ENCODE data around the gene ABCB11. TPM values are rescaled to one million over a fixed set of nuclear protein-coding genes. Genes with fewer than 3 reads are reported as not detected.

The ABCB11 gene
- polyA plus RNA-seq, 2 donors = 0.01 to 0.04 TPM

DNA sequence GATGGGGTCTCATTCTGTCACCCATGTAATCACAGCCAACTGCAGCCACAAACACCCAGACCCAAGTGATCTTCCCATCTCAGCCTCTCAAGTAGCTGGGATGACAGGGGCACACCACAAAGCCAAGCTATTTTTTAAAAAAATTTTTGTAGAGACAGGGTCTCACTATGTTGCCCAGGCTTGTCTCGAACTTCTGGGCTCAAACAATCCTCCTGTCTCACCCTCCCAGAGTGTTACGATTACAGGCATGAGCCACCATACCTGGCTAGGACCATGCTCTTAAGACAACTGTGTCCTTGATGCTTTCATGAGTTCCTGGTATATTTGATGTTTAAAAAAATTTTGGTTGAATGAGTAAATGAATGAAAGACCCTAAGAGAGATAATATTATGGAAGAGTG is 19.4 kb downstream of the ABCB11 start:
- H3K27me3 ChIP-seq (ENCODE audit: control insufficient read depth in 1 of 2, insufficient read depth in 2 of 2, low read length in 2 of 2) = no peaks in the 10 kb centered on the region
- no peak overlapping the region for H3K4me3 ChIP-seq (ENCODE audit: low read depth in 1 of 2, low read length in 2 of 2)
- H3K36me3 ChIP-seq (ENCODE audit: control insufficient read depth in 2 of 2, insufficient read depth in 2 of 2, low read length in 1 of 2) = no peaks in the 10 kb centered on the region
- no peaks in the 10 kb centered on the region for H3K4me1 ChIP-seq (ENCODE audit: control insufficient read depth in 2 of 2, insufficient read depth in 2 of 2, low read length in 1 of 2)
- WGBS, 2 donors = 82 to 84% methylated on average over 2 of the region's 2 CpGs
- H3K9me3 ChIP-seq (ENCODE audit: control insufficient read depth in 2 of 2, insufficient read depth in 1 of 2, low read depth in 1 of 2, low read length in 1 of 2) = no peaks in the 10 kb centered on the region
- H3K27ac ChIP-seq (ENCODE audit: low read depth in 2 of 2, low read length in 1 of 2) = peak overlapping the region in 1 of 2 donors; percentile 15

DNA sequence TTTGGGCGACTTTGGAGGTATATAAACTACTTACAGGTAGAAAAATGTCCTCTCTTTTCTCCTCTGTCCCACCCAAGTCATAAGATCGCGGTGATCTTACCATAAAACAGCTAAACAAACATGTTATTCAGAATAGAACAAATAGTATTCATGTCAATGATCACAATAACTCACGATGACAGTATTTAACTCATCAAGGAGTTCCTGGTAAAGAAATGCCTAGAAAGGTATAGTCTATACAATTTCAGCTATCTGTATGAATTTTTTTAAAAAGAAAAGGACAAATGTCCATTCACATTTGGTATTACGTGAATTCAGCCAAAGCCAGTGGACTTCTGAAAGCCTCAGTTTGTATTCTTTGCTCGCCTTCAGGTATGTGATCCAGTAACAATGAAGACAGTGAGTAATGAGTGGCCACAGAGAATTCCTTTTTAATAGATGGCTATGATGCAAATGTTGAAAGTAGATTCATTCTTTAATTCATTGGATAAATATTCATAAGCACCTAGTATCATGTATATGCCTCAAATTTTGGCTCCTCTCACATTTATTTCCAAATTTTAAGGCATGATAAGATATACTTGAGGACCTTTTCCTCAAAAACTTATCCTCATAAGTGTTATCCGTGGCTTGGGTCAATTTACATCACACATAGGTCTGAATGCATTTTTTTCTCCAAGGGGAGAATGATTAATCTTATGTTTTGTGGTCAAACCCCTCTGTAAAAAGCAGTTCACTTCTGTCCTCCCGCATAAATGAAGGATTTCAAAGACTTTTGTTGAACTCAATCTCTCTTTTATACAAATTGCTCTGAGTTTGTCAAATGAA is 20.3 kb downstream of the ABCB11 start:
- Histone ChIP-seq H3K4me3 (ENCODE audit: low read depth in 1 of 2, low read length in 2 of 2) (no peak overlapping the region), H3K27me3 (ENCODE audit: control insufficient read depth in 1 of 2, insufficient read depth in 2 of 2, low read length in 2 of 2) (no peaks in the 10 kb centered on the region), H3K27ac (ENCODE audit: low read depth in 2 of 2, low read length in 1 of 2) (no peak overlapping the region), H3K4me1 (ENCODE audit: control insufficient read depth in 2 of 2, insufficient read depth in 2 of 2, low read length in 1 of 2) (no peaks in the 10 kb centered on the region), H3K9me3 (ENCODE audit: control insufficient read depth in 2 of 2, insufficient read depth in 1 of 2, low read depth in 1 of 2, low read length in 1 of 2) (no peaks in the 10 kb centered on the region), H3K36me3 (ENCODE audit: control insufficient read depth in 2 of 2, insufficient read depth in 2 of 2, low read length in 1 of 2) (no peaks in the 10 kb centered on the region)
- WGBS, 2 donors = 64 to 68% methylated on average over 8 of the region's 8 CpGs

DNA sequence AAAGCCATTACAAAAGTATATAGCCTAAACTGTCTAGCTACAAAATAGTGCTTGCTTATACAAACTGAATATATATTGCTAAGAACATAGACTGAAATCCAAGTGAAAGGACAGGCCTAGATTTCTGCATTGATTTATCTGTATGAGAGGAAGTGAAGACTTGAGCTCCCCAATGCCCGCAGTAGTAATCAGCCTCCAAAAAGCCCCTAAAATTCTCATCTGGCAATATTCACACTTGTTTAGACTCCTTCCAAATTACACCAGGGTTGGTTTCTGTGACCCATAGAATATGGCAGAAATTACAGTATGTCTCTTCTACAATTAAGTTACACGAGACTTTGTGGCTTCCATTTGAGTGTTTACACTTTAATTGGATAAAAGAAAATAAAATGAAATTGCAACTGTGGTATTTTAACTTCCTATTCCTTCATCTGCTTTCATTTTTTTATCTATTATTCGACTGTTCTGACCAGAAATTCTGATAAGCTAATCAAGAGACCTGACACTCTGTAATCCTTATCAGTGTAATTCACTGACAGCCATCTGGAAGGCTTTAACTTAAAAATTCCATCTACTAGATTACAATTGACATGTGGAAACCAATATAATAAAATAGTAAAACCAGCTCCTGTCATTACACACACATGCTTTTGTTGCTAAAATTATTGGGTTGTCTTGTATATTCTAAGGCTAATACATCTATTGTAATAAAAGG is 21.1 kb downstream of the ABCB11 start:
- Histone ChIP-seq H3K36me3 (ENCODE audit: control insufficient read depth in 2 of 2, insufficient read depth in 2 of 2, low read length in 1 of 2) (no peaks in the 10 kb centered on the region), H3K27me3 (ENCODE audit: control insufficient read depth in 1 of 2, insufficient read depth in 2 of 2, low read length in 2 of 2) (no peaks in the 10 kb centered on the region), H3K4me3 (ENCODE audit: low read depth in 1 of 2, low read length in 2 of 2) (no peak overlapping the region), H3K27ac (ENCODE audit: low read depth in 2 of 2, low read length in 1 of 2) (no peak overlapping the region), H3K4me1 (ENCODE audit: control insufficient read depth in 2 of 2, insufficient read depth in 2 of 2, low read length in 1 of 2) (no peaks in the 10 kb centered on the region), H3K9me3 (ENCODE audit: control insufficient read depth in 2 of 2, insufficient read depth in 1 of 2, low read depth in 1 of 2, low read length in 1 of 2) (no peaks in the 10 kb centered on the region)
- WGBS, 2 donors = 53 to 58% methylated on average over 3 of the region's 3 CpGs

DNA sequence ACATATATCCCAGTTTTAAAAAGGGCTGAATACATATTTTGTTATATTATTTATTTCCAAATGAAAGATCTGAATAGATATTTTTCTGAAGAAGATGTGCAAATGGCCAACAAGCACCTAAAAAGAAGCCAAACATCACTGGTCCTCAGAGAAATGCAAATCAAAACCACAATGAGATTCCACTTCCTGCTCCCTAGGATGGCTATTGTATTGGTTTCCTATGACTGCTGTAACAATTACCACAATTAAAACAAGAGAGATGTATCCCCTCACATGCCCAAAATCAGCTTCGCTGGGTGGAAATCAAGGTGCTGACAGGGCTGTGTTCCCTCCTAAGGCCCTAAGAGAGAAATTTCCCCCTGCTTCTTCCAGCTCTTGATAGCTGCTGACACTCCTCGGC is 23.2 kb downstream of the ABCB11 start:
- Histone ChIP-seq H3K36me3 (ENCODE audit: control insufficient read depth in 2 of 2, insufficient read depth in 2 of 2, low read length in 1 of 2) (no peaks in the 10 kb centered on the region), H3K4me3 (ENCODE audit: low read depth in 1 of 2, low read length in 2 of 2) (no peak overlapping the region), H3K27ac (ENCODE audit: low read depth in 2 of 2, low read length in 1 of 2) (no peak overlapping the region), H3K9me3 (ENCODE audit: control insufficient read depth in 2 of 2, insufficient read depth in 1 of 2, low read depth in 1 of 2, low read length in 1 of 2) (no peaks in the 10 kb centered on the region), H3K27me3 (ENCODE audit: control insufficient read depth in 1 of 2, insufficient read depth in 2 of 2, low read length in 2 of 2) (no peaks in the 10 kb centered on the region), H3K4me1 (ENCODE audit: control insufficient read depth in 2 of 2, insufficient read depth in 2 of 2, low read length in 1 of 2) (no peaks in the 10 kb centered on the region)
- WGBS, 2 donors = 76 to 83% methylated on average over 2 of the region's 2 CpGs

DNA sequence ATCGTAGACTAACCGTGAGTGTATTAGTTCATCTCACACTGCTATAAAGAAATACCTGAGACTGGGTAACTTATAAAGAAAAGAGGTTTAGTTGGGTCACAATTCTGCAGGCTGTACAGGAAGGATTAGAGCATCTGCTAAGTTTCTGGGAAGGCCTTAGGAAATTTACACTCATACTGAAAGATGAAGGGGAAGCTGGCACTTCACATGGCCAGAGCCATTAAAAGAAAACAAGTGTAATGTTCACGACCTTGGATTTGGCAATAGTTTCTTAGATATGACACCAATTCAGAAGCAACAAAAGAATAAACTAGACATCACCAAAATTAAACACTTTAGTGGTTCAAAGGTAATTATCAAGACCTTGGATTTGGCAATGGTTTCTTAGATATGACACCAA is 23.8 kb downstream of the ABCB11 start:
- Histone ChIP-seq H3K4me1 (ENCODE audit: control insufficient read depth in 2 of 2, insufficient read depth in 2 of 2, low read length in 1 of 2) (no peaks in the 10 kb centered on the region), H3K27me3 (ENCODE audit: control insufficient read depth in 1 of 2, insufficient read depth in 2 of 2, low read length in 2 of 2) (no peaks in the 10 kb centered on the region), H3K4me3 (ENCODE audit: low read depth in 1 of 2, low read length in 2 of 2) (no peak overlapping the region), H3K9me3 (ENCODE audit: control insufficient read depth in 2 of 2, insufficient read depth in 1 of 2, low read depth in 1 of 2, low read length in 1 of 2) (no peaks in the 10 kb centered on the region), H3K27ac (ENCODE audit: low read depth in 2 of 2, low read length in 1 of 2) (no peak overlapping the region), H3K36me3 (ENCODE audit: control insufficient read depth in 2 of 2, insufficient read depth in 2 of 2, low read length in 1 of 2) (no peaks in the 10 kb centered on the region)
- WGBS, 2 donors = 77 to 83% methylated on average over 3 of the region's 3 CpGs

DNA sequence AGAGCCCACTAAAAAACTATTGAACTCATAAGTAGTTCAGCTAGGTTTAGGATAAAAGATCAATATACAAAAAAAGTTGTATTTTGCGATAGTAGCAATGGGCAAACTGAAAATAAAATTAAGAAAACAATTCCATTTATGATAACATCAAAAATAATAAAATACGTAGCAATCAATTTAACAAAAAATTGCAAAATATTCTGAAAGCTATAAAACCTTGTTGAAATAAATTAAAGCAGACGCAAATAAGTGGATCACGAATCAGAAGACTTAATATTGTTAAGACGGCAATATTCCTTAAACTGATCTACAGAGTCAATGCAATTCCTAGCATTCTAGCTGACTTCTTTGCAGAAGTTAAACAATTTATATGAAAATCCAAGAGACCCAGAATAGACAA is 24.5 kb downstream of the ABCB11 start:
- Histone ChIP-seq H3K27ac (ENCODE audit: low read depth in 2 of 2, low read length in 1 of 2) (no peak overlapping the region), H3K4me3 (ENCODE audit: low read depth in 1 of 2, low read length in 2 of 2) (no peak overlapping the region), H3K4me1 (ENCODE audit: control insufficient read depth in 2 of 2, insufficient read depth in 2 of 2, low read length in 1 of 2) (no peaks in the 10 kb centered on the region), H3K9me3 (ENCODE audit: control insufficient read depth in 2 of 2, insufficient read depth in 1 of 2, low read depth in 1 of 2, low read length in 1 of 2) (no peaks in the 10 kb centered on the region), H3K27me3 (ENCODE audit: control insufficient read depth in 1 of 2, insufficient read depth in 2 of 2, low read length in 2 of 2) (no peaks in the 10 kb centered on the region), H3K36me3 (ENCODE audit: control insufficient read depth in 2 of 2, insufficient read depth in 2 of 2, low read length in 1 of 2) (no peaks in the 10 kb centered on the region)
- 96 to 97% methylated on average over 5 of the region's 5 CpGs for WGBS, 2 donors

DNA sequence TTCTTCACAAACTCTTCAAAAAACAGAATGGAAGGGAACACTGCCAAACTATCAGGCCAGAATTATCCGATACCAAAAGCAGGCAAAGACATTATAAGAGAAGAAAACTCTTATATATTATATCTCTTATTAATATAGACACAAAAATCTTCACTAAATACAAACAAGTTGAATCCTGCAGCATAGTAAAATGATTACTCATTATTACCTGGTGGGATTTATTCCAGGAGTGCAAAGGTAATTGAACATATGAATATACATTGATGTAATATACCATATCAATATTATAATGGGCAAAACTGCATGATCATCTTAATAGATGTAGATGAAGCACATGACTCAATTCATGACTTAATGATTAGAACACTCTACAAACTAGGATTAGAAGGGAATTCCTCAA is 25.1 kb downstream of the ABCB11 start:
- H3K9me3 ChIP-seq (ENCODE audit: control insufficient read depth in 2 of 2, insufficient read depth in 1 of 2, low read depth in 1 of 2, low read length in 1 of 2) = no peaks in the 10 kb centered on the region
- H3K4me1 ChIP-seq (ENCODE audit: control insufficient read depth in 2 of 2, insufficient read depth in 2 of 2, low read length in 1 of 2) = no peaks in the 10 kb centered on the region
- no peaks in the 10 kb centered on the region for H3K36me3 ChIP-seq (ENCODE audit: control insufficient read depth in 2 of 2, insufficient read depth in 2 of 2, low read length in 1 of 2)
- H3K27me3 ChIP-seq (ENCODE audit: control insufficient read depth in 1 of 2, insufficient read depth in 2 of 2, low read length in 2 of 2) = no peaks in the 10 kb centered on the region
- no peak overlapping the region for H3K4me3 ChIP-seq (ENCODE audit: low read depth in 1 of 2, low read length in 2 of 2)
- WGBS, 2 donors = 53 to 60% methylated on average over 1 of the region's 1 CpG
- no peak overlapping the region for H3K27ac ChIP-seq (ENCODE audit: low read depth in 2 of 2, low read length in 1 of 2)

DNA sequence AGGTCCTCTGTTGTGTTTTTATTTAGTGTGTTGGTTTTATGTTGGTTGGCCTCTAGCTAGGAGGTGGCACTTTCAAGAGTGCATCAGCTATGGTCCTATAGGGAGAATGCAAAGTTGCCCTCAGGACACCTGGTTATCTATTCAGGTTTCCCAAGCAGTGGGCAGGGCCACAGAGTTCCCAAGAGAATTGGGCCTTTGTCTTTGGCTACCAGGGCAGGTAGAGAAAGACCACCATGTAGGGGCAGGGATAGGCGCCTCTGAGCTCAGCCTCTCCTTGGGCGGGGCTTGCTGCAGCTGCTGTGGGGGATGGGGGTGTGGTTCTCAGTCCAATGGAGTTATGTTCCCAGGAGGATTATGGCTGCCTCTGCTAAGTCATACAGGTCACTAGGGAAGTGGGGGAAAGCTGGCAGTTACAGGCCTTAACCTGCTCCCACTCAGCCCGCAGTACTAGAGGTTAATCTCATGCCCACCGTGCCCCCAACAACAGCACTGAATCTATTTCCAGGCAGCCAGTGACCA is 26.0 kb downstream of the ABCB11 start:
- no peak overlapping the region for H3K4me3 ChIP-seq (ENCODE audit: low read depth in 1 of 2, low read length in 2 of 2)
- H3K9me3 ChIP-seq (ENCODE audit: control insufficient read depth in 2 of 2, insufficient read depth in 1 of 2, low read depth in 1 of 2, low read length in 1 of 2) = no peaks in the 10 kb centered on the region
- no peaks in the 10 kb centered on the region for H3K27me3 ChIP-seq (ENCODE audit: control insufficient read depth in 1 of 2, insufficient read depth in 2 of 2, low read length in 2 of 2)
- no peaks in the 10 kb centered on the region for H3K36me3 ChIP-seq (ENCODE audit: control insufficient read depth in 2 of 2, insufficient read depth in 2 of 2, low read length in 1 of 2)
- no peaks in the 10 kb centered on the region for H3K4me1 ChIP-seq (ENCODE audit: control insufficient read depth in 2 of 2, insufficient read depth in 2 of 2, low read length in 1 of 2)
- H3K27ac ChIP-seq (ENCODE audit: low read depth in 2 of 2, low read length in 1 of 2) = no peak overlapping the region
- 89 to 95% methylated on average over 4 of the region's 4 CpGs for WGBS, 2 donors

DNA sequence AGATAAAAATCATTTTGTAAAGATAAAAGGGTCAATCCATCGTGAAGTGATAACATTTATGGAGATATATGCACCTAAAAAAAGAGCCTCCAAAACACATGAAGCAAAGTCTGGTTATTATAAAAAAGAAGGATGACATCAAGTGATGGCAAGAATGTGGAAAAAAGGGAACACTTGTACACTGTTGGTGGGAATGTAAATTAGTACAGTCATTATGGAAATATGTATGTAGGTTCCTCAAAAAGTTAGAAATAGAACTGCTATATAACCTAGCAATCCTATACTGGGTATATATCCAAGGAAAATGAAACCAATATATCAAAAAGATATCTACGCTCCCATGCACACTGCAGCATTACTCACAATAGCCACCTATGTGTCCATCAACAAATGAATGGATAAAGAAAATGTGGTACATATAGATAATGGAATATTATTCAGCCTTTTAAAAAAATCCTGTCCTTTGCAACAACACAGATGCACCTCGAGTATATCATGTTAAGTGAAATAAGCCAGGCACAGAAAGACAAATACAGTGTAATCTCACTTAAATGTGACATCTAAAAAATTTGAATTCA is 28.9 kb downstream of the ABCB11 start:
- H3K4me1 ChIP-seq (ENCODE audit: control insufficient read depth in 2 of 2, insufficient read depth in 2 of 2, low read length in 1 of 2) = no peaks in the 10 kb centered on the region
- H3K27ac ChIP-seq (ENCODE audit: low read depth in 2 of 2, low read length in 1 of 2) = no peak overlapping the region
- no peaks in the 10 kb centered on the region for H3K27me3 ChIP-seq (ENCODE audit: control insufficient read depth in 1 of 2, insufficient read depth in 2 of 2, low read length in 2 of 2)
- no peaks in the 10 kb centered on the region for H3K36me3 ChIP-seq (ENCODE audit: control insufficient read depth in 2 of 2, insufficient read depth in 2 of 2, low read length in 1 of 2)
- H3K4me3 ChIP-seq (ENCODE audit: low read depth in 1 of 2, low read length in 2 of 2) = no peak overlapping the region
- no peaks in the 10 kb centered on the region for H3K9me3 ChIP-seq (ENCODE audit: control insufficient read depth in 2 of 2, insufficient read depth in 1 of 2, low read depth in 1 of 2, low read length in 1 of 2)
- WGBS, 2 donors = 87 to 89% methylated on average over 3 of the region's 3 CpGs

Data from esophagus (tissue), 2 donors.